ENCODE measurements around the gene GAS1.

GAS1 gene

DNA sequence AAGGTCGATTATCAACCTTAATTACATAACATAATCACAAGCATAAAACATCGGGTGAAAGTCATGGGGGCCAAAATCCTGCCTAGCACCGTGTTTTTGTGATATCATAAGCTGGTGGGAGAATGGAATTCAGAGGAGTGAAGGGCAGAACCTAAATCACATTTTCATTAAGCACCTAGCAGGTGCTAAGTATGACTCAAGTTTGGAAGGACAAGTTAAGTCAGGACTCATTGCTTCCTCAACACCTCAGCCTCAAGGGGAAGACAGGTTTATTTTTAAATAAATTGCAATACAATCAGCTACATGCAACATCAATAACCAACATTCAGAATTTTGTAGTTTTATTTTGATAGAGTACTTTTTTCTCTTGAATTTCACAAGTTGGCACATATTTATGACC, 33.5 kb upstream of the GAS1 start:
- Histone ChIP-seq H3K4me1 (no peaks in the 10 kb centered on the region), H3K4me2 (no peak overlapping the region), H3K9me3 (replicated peaks in 1 of 11) (no peaks in the 10 kb centered on the region), H4K20me1 (no peaks in the 10 kb centered on the region), H3K4me3 (no peak overlapping the region), H3K9ac (no peak overlapping the region), H3K36me3 (no peaks in the 10 kb centered on the region), H3K27ac (no peak overlapping the region), H3K27me3 (no peaks in the 10 kb centered on the region)
- no peak for TF ChIP-seq Cebpa-rat (IDR thresholded peaks at IDR 0.05)

DNA sequence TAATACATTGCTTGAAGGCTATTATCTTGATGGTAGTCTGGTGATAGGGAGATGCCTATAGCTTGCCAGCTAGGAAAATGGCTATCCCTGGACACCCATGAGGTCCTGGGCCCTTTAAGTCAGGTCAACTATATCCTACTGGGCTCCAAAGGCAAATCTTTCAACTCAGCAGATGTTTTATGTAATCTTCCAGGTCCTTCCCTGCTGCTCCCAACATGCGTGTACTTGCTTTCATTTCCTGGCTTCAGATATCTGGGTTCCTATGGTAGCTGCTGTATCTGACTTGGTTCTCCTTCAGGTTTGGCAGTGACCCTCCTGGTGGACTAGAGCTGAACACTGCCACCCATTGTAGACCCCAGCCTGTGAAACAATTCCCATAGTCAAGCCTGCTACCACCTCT, 32.4 kb upstream of the GAS1 start:
- Histone ChIP-seq H3K4me3 (no peak overlapping the region), H3K9ac (no peak overlapping the region), H4K20me1 (no peaks in the 10 kb centered on the region), H3K36me3 (no peaks in the 10 kb centered on the region), H3K4me1 (no peaks in the 10 kb centered on the region), H3K9me3 (replicated peaks in 1 of 11) (no peaks in the 10 kb centered on the region), H3K27me3 (no peaks in the 10 kb centered on the region), H3K4me2 (no peak overlapping the region), H3K27ac (no peak overlapping the region)
- TF ChIP-seq Cebpa-rat (IDR thresholded peaks at IDR 0.05) = no peak

DNA sequence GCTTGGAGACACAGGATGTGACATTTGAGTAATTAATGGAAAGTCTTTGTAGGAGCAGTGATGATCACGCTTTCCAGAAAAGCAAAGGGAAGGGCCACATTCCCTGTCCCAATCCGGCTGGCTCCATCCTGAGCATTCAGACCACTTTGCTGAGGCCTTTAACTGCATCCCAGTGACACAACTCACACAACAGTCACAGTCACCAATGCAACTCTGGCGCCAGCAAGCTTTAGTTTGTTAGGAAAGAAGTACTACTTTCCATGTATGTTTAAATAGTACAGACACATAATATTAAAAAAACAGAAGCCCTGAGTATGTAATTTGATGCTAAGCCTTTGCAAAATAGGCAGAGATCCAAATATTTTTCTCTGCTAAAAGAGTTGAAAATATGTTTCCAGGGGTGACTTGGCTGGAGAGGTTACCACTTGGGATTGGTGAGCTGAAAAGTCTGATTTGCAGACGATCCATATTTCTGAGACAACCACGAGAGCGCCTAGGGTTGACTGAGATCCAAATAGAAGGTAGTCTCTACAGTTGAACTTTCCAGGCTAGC, 31.7 kb upstream of the GAS1 start:
- Histone ChIP-seq H3K4me3 (no peak overlapping the region), H3K27ac (no peak overlapping the region), H3K9me3 (replicated peaks in 1 of 11) (no peaks in the 10 kb centered on the region), H3K9ac (no peak overlapping the region), H4K20me1 (no peaks in the 10 kb centered on the region), H3K4me1 (no peaks in the 10 kb centered on the region), H3K4me2 (no peak overlapping the region), H3K36me3 (no peaks in the 10 kb centered on the region), H3K27me3 (no peaks in the 10 kb centered on the region)
- no peak for TF ChIP-seq Cebpa-rat (IDR thresholded peaks at IDR 0.05)

DNA sequence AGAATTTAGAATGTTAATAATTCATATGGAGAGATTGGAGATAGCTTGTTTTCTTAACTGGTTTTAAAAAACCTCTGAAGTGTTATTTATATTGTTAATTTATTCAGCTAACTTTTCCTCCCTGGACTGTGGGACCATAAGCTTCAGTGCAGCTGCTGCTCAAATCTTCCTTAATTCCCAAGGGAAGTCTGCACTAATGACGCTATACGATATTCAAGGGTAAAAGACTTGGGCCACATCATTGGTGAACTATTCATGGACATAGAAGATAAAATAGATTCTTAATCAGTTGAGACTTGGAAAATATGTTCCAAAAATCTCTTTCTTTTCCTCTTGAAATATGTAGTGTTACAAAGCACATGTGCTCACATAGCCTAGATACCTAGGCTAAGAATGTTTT, 31.1 kb upstream of the GAS1 start:
- H3K36me3 ChIP-seq = no peaks in the 10 kb centered on the region
- TF ChIP-seq Cebpa-rat (IDR thresholded peaks at IDR 0.05) = no peak
- H3K4me1 ChIP-seq = no peaks in the 10 kb centered on the region
- no peaks in the 10 kb centered on the region for H3K9me3 ChIP-seq (replicated peaks in 1 of 11)
- no peak overlapping the region for H3K4me2 ChIP-seq
- H4K20me1 ChIP-seq = no peaks in the 10 kb centered on the region
- no peaks in the 10 kb centered on the region for H3K27me3 ChIP-seq
- H3K27ac ChIP-seq = no peak overlapping the region
- no peak overlapping the region for H3K9ac ChIP-seq
- H3K4me3 ChIP-seq = no peak overlapping the region

DNA sequence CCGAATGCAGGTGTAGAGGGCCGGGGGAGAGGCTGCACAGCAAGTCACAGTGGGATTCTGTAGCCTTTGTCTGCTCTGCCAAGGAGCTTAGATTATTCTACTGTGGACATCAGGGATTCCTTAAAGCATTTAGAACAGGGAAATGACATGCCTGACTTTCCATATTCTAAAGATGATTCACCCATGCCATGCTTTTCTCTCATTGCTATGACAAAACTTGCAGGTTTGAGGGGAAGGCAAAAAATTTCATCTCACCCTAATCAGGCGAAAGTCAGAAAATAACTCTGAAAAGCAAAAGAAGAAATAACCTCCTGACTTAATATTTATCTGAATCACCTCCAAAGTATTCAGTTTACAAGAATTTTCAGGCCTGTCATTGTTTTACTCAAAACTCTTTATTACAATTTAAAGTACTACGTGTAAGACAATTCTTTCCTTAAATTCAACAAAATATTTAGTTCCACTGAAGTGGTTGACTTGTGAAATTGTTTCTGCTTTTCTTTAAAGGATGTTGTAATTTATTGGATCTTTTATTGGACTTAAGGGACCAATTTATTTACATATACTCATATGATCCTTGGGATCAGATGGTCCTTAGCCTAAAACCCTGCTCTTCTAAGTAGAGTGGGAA, 30.0 kb upstream of the GAS1 start:
- H3K36me3 ChIP-seq = no peaks in the 10 kb centered on the region
- H3K27ac ChIP-seq = no peak overlapping the region
- no peak for TF ChIP-seq Cebpa-rat (IDR thresholded peaks at IDR 0.05)
- H4K20me1 ChIP-seq = no peaks in the 10 kb centered on the region
- no peak overlapping the region for H3K4me3 ChIP-seq
- H3K9me3 ChIP-seq (replicated peaks in 1 of 11) = no peaks in the 10 kb centered on the region
- no peak overlapping the region for H3K4me2 ChIP-seq
- no peaks in the 10 kb centered on the region for H3K4me1 ChIP-seq
- H3K27me3 ChIP-seq = no peaks in the 10 kb centered on the region
- no peak overlapping the region for H3K9ac ChIP-seq

DNA sequence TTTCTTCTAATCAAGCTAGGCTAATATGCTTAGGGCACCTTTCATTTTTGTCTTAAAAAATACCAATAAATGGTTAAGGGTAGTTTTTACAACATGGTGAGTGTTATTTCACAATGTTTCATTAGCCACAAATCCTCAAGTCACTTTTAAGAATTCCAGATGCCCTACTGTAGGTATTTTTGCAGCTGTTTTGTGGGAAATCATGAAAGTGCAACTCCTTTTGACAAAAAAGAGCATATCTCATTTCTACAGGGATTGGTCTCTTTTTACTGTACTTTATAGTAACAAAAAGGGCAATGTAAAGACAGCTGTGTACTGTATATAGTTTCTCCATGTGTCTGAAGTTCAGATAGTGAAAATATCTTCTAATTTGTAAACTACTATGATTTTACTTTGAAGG, 28.3 kb upstream of the GAS1 start:
- no peaks in the 10 kb centered on the region for H3K9me3 ChIP-seq (replicated peaks in 1 of 11)
- no peaks in the 10 kb centered on the region for H3K4me1 ChIP-seq
- no peak for TF ChIP-seq Cebpa-rat (IDR thresholded peaks at IDR 0.05)
- H3K36me3 ChIP-seq = no peaks in the 10 kb centered on the region
- no peaks in the 10 kb centered on the region for H4K20me1 ChIP-seq
- H3K27me3 ChIP-seq = no peaks in the 10 kb centered on the region
- H3K27ac ChIP-seq = no peak overlapping the region
- no peak overlapping the region for H3K4me2 ChIP-seq
- no peak overlapping the region for H3K4me3 ChIP-seq
- H3K9ac ChIP-seq = no peak overlapping the region

DNA sequence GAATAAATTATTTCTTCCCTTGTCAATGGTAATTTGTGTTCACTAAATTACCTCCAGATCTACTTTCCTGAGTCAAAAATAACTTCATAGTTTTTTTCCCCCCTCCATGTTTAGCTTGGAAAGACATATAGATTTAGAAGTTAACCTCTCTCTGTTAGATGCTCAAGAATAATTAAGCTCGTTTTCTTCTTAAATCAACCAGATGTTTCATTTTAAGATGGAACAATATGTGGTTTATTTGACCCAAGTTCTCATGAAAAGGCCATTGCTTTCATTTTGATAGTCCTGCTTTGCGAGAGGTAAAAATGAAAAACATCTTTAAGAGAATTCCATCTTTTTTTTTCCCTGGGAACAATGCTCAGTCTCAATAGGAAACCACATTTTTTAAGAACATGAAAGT, 27.7 kb upstream of the GAS1 start:
- Histone ChIP-seq H3K4me2 (no peak overlapping the region), H3K27ac (no peak overlapping the region), H3K4me1 (no peaks in the 10 kb centered on the region), H3K9me3 (replicated peaks in 1 of 11) (no peaks in the 10 kb centered on the region), H4K20me1 (no peaks in the 10 kb centered on the region), H3K9ac (no peak overlapping the region), H3K27me3 (no peaks in the 10 kb centered on the region), H3K36me3 (no peaks in the 10 kb centered on the region), H3K4me3 (no peak overlapping the region)
- TF ChIP-seq Cebpa-rat (IDR thresholded peaks at IDR 0.05) = no peak

DNA sequence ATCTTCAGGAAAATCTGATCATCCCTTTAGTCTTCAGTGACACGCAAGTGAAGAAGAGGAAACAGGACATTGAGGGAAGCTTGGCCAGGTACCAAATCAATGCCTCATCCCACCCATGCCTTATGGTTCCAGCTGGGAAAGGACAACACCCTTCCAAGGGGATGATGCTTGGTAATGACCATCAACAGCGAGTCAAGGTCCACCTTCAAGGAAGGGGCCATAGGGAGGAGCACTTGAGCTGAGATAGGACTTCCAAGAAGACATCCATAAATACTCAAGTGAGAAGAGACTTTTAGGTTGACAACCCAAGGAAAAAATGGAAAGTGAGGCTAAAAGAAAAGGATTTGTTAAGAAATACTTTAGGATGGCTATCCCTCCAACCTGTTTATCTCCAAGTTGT, 27.1 kb upstream of the GAS1 start:
- H3K4me2 ChIP-seq = no peak overlapping the region
- no peak overlapping the region for H3K27ac ChIP-seq
- H4K20me1 ChIP-seq = no peaks in the 10 kb centered on the region
- H3K9me3 ChIP-seq (replicated peaks in 1 of 11) = no peaks in the 10 kb centered on the region
- no peaks in the 10 kb centered on the region for H3K27me3 ChIP-seq
- no peaks in the 10 kb centered on the region for H3K4me1 ChIP-seq
- no peak overlapping the region for H3K9ac ChIP-seq
- no peak overlapping the region for H3K4me3 ChIP-seq
- TF ChIP-seq Cebpa-rat (IDR thresholded peaks at IDR 0.05) = no peak
- H3K36me3 ChIP-seq = no peaks in the 10 kb centered on the region

DNA sequence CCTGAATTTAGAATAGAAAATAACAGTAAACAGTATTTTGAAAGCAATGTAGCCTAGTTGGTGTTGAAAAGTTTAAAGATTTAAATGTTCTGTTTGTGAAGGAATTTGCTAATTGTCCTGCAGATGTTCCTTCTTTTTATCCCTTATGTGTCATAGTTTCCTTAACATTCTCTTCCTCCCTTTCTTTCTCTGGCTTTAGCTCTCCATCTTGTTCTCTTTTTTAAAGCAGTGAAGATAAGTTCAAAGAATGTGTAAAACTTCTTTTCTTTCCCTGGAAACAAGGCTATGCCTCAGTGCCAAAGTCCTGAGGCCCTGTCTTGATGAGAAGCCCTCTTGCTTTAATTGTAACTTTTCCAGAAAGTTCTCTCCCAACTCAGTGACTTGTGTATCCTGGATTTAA, 24.4 kb upstream of the GAS1 start:
- H3K4me3 ChIP-seq = no peak overlapping the region
- no peak overlapping the region for H3K27ac ChIP-seq
- H3K27me3 ChIP-seq = no peaks in the 10 kb centered on the region
- no peak for TF ChIP-seq Cebpa-rat (IDR thresholded peaks at IDR 0.05)
- H4K20me1 ChIP-seq = no peaks in the 10 kb centered on the region
- no peak overlapping the region for H3K4me2 ChIP-seq
- H3K36me3 ChIP-seq = no peaks in the 10 kb centered on the region
- no peak overlapping the region for H3K9ac ChIP-seq
- H3K4me1 ChIP-seq = no peaks in the 10 kb centered on the region
- no peaks in the 10 kb centered on the region for H3K9me3 ChIP-seq (replicated peaks in 1 of 11)

DNA sequence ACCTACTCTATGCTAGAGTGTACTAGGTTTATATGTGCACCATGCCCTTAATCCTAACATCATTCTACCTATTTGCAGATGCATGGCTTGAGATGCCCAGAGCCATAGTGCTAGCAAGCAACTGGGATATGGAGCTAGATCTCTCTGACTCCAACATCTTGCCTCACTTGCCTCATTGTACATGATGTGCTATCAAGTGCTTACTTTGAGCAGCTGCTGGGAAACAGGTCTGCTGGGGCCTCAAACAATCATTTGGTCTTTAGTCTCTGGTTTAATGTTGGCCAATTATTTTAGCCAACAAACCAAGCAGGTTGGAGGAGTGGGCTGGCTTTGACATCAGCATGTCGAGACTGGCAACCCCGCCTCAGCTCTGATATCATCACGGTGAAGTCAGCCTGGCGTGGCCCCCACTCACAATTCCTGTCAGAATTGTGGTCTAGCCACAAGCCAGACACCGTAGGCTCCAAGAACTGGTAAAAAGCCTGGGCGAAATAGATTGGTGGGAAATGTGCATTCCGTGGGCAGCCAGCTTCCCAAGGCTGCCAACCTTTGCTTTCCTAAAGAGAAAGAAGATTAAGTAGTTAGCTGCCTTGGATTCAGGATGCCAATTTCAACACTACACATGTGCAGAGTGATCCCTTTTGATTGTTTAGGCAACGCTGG, 21.1 kb upstream of the GAS1 start:
- Histone ChIP-seq H3K9ac (no peak overlapping the region), H3K27ac (no peak overlapping the region), H3K4me2 (no peak overlapping the region), H4K20me1 (no peaks in the 10 kb centered on the region), H3K4me1 (no peaks in the 10 kb centered on the region), H3K36me3 (no peaks in the 10 kb centered on the region), H3K9me3 (replicated peaks in 1 of 11) (no peaks in the 10 kb centered on the region), H3K4me3 (no peak overlapping the region), H3K27me3 (no peaks in the 10 kb centered on the region)
- TF ChIP-seq Cebpa-rat (IDR thresholded peaks at IDR 0.05) = no peak
